Activated T-cell treated with anti-CD3 and anti-CD28 coated beads, Interleukin-2, amount 50 U/mL, for 72 hours (primary cell): ENCODE measurements around the gene CENPO. TPM values are rescaled to one million over a fixed set of nuclear protein-coding genes. Genes with fewer than 3 reads are reported as not detected.

ENCODE experiments used
- total RNA-seq, 2 donors: library from RNA; stranded (reverse); gene quantifications; one replicate each; pipeline ENCODE4 v1.2.3, GENCODE V29; 2022

The CENPO gene
- total RNA-seq, 2 donors from 2014 or later, result 38.6 to 44.1 TPM

Other genes starting within 250 kb of the CENPO start
- gene PTRHD1, start within 50 bp of the CENPO start, total RNA-seq, result 10 to 100 TPM; 25.5 to 29.3 TPM
- 10 to 100 TPM; 55.5 to 63.4 TPM for gene ADCY3, start 126.8 kb downstream of the CENPO start, total RNA-seq
- gene DNAJC27, start 178.5 kb downstream of the CENPO start, total RNA-seq, result 1 to 10 TPM; 7.4 to 9.8 TPM
- gene EFR3B, start 248.7 kb downstream of the CENPO start, total RNA-seq, result under 1 TPM; 0.60 to 0.93 TPM